GM13977 (cell line): Measurements from ENCODE around the gene GIPC2.

Experiments used
- DNase-seq: peaks from one replicate; pipeline ENCODE4 v3.0.0; 2012; ENCODE audit warnings: low spot score
- CTCF ChIP-seq: IDR thresholded peaks from 2 replicates; pipeline ENCODE4 v1.5.1; 2012; ENCODE audit warnings: mild to moderate bottlenecking, control low read depth; ENCODE audit not compliant: insufficient read depth; ENCODE audit errors: extremely low read depth, missing control alignments
- in situ Hi-C: fragments of 300-500 bp; cut with MboI; formaldehyde crosslinking; loops from one replicate; pipeline ENCODE4 v1.12.0; 2022; ENCODE audit warnings: low sequenced_read_pairs, low pct_unique_long_range_greater_than_20kb, mixed read lengths, inconsistent platforms; ENCODE audit not compliant: unreplicated experiment

GIPC2 gene

GRCh38 chr1:78177708-78178270 is 132.0 kb downstream of the GIPC2 start:
- TF ChIP-seq CTCF = no peak
- in situ Hi-C loops = no loop called here
- no peak for DNase-seq

GRCh38 chr1:78178816-78179215 is 133.1 kb downstream of the GIPC2 start:
- in situ Hi-C loops = no loop called here
- no peak for TF ChIP-seq CTCF
- no peak for DNase-seq

GRCh38 chr1:78184460-78185072 is 138.8 kb downstream of the GIPC2 start:
- in situ Hi-C loops = no loop called here
- no peak for TF ChIP-seq CTCF
- no peak for DNase-seq
